ENCODE results near the gene TXNDC17. TPM values are rescaled to one million over a fixed set of nuclear protein-coding genes. Genes with fewer than 3 reads are reported as not detected.

The TXNDC17 gene
- total and polyA plus RNA-seq, 2 of the 8 experiments (the other 6 are each of a cell fraction or from before 2014, with no cell fraction given): 182 to 410 TPM

DNA sequence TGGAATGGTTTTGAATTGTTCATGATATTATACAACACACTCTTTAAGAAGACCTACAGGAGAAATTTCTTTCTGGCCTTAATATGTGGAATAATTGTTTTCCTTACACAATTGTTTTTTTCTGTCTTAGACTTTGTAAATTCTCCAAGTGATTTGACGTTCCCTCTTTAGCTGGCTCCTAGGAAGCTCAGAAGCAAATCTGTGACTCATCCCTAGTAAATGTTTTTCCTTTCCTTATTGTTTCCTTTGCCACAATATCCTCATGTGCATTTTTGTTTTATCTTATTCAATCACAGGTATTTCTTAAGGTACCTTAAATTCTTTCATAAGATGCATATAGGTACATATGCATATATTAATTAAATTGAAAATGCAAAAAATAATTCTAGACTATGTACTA lies 13.8 kb upstream of the TXNDC17 start:
- Histone ChIP-seq H3K36me3 (ENCODE audit: control insufficient read depth in 2 of 4, insufficient read depth in 4 of 4, low read length in 3 of 4) (peaks cover 9 to 32% (median 23%) of the 10 kb centered on the region in 4 experiments), H2AFZ (ENCODE audit: low read length) (no peak overlapping the region), H3K27ac (ENCODE audit: low read depth, low read length) (no peak overlapping the region), H3K79me2 (ENCODE audit: control insufficient read depth in 1 of 2, insufficient read depth in 2 of 2, low read length in 2 of 2) (0 out of 4 replicates have a peak, but pooled peaks cover 0 to 4% of the 10 kb centered on the region in 2 experiments), H4K91ac (replicated peaks; ENCODE audit: insufficient read length, low read length) (no peak overlapping the region), H2BK5ac (ENCODE audit: low read depth, low read length) (no peak overlapping the region), H3K9me3 (ENCODE audit: insufficient read depth in 2 of 2, low read depth in 1 of 2, low read length in 1 of 2) (no peaks in the 10 kb centered on the region), H3K4me1 (replicated peaks in 1 of 4; ENCODE audit: control insufficient read depth in 3 of 4, insufficient read depth in 4 of 4, low read length in 3 of 4) (no peaks in the 10 kb centered on the region), H3K56ac (replicated peaks; ENCODE audit: insufficient read length, low read depth, low read length) (no peak overlapping the region), H2AK5ac (ENCODE audit: low read depth, low read length) (no peak overlapping the region), H3K9ac (replicated peaks in 1 of 4; ENCODE audit: extremely low read depth in 1 of 4, low read depth in 3 of 4, low read length in 3 of 4) (no peak overlapping the region), H2BK20ac (ENCODE audit: low read length) (no peak overlapping the region), H4K8ac (ENCODE audit: extremely low read depth, insufficient read depth, low read length) (no peak overlapping the region), H3K23me2 (ENCODE audit: low read depth, low read length) (no peaks in the 10 kb centered on the region), H3K4ac (replicated peaks; ENCODE audit: insufficient read length, low read depth, low read length) (no peak overlapping the region), H3K27me3 (replicated peaks in 1 of 4; ENCODE audit: control insufficient read depth in 3 of 4, extremely low read depth in 1 of 4, insufficient read depth in 3 of 4, low read length in 3 of 4) (no peaks in the 10 kb centered on the region), H4K5ac (ENCODE audit: insufficient read length, low read depth, low read length) (no peak overlapping the region), H2BK120ac (replicated peaks; ENCODE audit: low read depth, low read length) (no peak overlapping the region), H3K4me3 (ENCODE audit: extremely low read depth in 1 of 4, insufficient read depth in 2 of 4, low read depth in 3 of 4, low read length in 4 of 4) (no peak overlapping the region), H2BK15ac (ENCODE audit: low read length) (no peak overlapping the region), H3K79me1 (ENCODE audit: low read depth, low read length) (no peaks in the 10 kb centered on the region), H3K14ac (ENCODE audit: insufficient read length) (no peak overlapping the region), H3K4me2 (ENCODE audit: insufficient read depth in 1 of 2, low read depth in 2 of 2, low read length in 2 of 2) (no peak overlapping the region), H3K18ac (ENCODE audit: extremely low read depth, low read length) (no peak overlapping the region), H2BK12ac (ENCODE audit: low read depth, low read length) (no peak overlapping the region), H3K23ac (ENCODE audit: insufficient read length) (no peak overlapping the region), H4K20me1 (replicated peaks in 1 of 2; ENCODE audit: control insufficient read depth in 1 of 2, insufficient read depth in 2 of 2, low read length in 2 of 2) (peaks cover 1% of the 10 kb centered on the region in 2 experiments)
- ChIA-PET POLR2A (ENCODE audit: partially characterized antibody) (no interaction called here), CTCF (ENCODE audit: partially characterized antibody) (interaction anchor here (0.8 kb wide), 1 partner anchor 14 kb away, joined by 3 read pairs; the partner anchor contains the start of gene TXNDC17)
- WGBS, 2 experiments (ENCODE audit: extremely low coverage in 1 of 2, insufficient coverage in 1 of 2, insufficient read length in 1 of 2, insufficient replicate concordance in 2 of 2, low coverage in 1 of 2, low lambda C conversion rate in 2 of 2, missing lambda C conversion rate in 1 of 2): 92% methylated on average over 1 of the region's 1 CpG; no CpG with 5 or more reads in 1 of the 2 experiments
- FAIRE-seq: no peak
- DNase-seq (ENCODE audit: low read depth in 1 of 2, low spot score in 2 of 2): no peak
- TF ChIP-seq EGR1 (IDR thresholded peaks at IDR 0.05; ENCODE audit: borderline replicate concordance, low read depth, low read length): no peak
- no peak for TF ChIP-seq POU5F1 (IDR thresholded peaks at IDR 0.05; ENCODE audit: low read depth, low read length)
- TF ChIP-seq KDM5A (IDR thresholded peaks at IDR 0.05; ENCODE audit: low read length): no peak
- TF ChIP-seq JUND (IDR thresholded peaks at IDR 0.05; ENCODE audit: low read length): no peak
- no peak for TF ChIP-seq JUN (IDR thresholded peaks at IDR 0.05; ENCODE audit: low read depth, low read length)
- TF ChIP-seq SP2 (IDR thresholded peaks at IDR 0.05; ENCODE audit: low read length): no peak
- TF ChIP-seq CREB1 (IDR thresholded peaks at IDR 0.05): no peak
- TF ChIP-seq PHF8 (conservative IDR thresholded peaks at IDR 0.05; ENCODE audit: low read depth, low read length): no peak
- no peak for TF ChIP-seq KDM4A (IDR thresholded peaks at IDR 0.05; ENCODE audit: low read depth, low read length, severe bottlenecking)
- no peak for TF ChIP-seq POLR2A (IDR thresholded peaks at IDR 0.05; ENCODE audit: control extremely low read depth in 1 of 2, low read depth in 2 of 2, low read length in 2 of 2)
- TF ChIP-seq ASH2L (IDR thresholded peaks at IDR 0.05; ENCODE audit: low read length): no peak
- no peak for TF ChIP-seq CHD2 (IDR thresholded peaks at IDR 0.05; ENCODE audit: low read length)
- no peak for TF ChIP-seq TAF7 (optimal IDR thresholded peaks at IDR 0.05; ENCODE audit: borderline replicate concordance, low read depth, low read length)
- TF ChIP-seq, protein P1, sequence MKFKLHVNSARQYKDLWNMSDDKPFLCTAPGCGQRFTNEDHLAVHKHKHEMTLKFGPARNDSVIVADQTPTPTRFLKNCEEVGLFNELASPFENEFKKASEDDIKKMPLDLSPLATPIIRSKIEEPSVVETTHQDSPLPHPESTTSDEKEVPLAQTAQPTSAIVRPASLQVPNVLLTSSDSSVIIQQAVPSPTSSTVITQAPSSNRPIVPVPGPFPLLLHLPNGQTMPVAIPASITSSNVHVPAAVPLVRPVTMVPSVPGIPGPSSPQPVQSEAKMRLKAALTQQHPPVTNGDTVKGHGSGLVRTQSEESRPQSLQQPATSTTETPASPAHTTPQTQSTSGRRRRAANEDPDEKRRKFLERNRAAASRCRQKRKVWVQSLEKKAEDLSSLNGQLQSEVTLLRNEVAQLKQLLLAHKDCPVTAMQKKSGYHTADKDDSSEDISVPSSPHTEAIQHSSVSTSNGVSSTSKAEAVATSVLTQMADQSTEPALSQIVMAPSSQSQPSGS (IDR thresholded peaks at IDR 0.05; ENCODE audit: low read length): no peak
- TF ChIP-seq SIX5 (IDR thresholded peaks at IDR 0.05; ENCODE audit: low read depth, low read length): no peak
